B cell (primary cell): ENCODE data around the gene L2HGDH. TPM values are rescaled to one million over a fixed set of nuclear protein-coding genes. Genes with fewer than 3 reads are reported as not detected.

Experiments
- ATAC-seq: fragments of 200-7000 bp; cut with Tn5 transposase; one replicate; pipeline ENCODE4 v1.10.0; 2021; ENCODE audit warnings: low read depth, mild to moderate bottlenecking, moderate number of reproducible peaks, moderate library complexity
- CTCF ChIA-PET: fragments of 350-600 bp; sonication (Branson Sonifier 250); formaldehyde crosslinking; loops from one replicate; lab custom pipeline; 2021; ENCODE audit warnings: antibody characterized with exemption, inconsistent platforms; lab: Charles Lee
- POLR2A ChIA-PET: fragments of 350-600 bp; sonication (Branson Sonifier 250); formaldehyde crosslinking; loops from one replicate; lab custom pipeline; 2021; ENCODE audit warnings: antibody characterized with exemption; lab: Charles Lee
- DNase-seq: peaks from one replicate; pipeline ENCODE4 v3.0.0; 2013
- H2AFZ ChIP-seq: 2 replicates; pipeline ENCODE4 v1.6.1; 2012; ENCODE audit warnings: mild to moderate bottlenecking, low read depth, low read length; ENCODE audit not compliant: insufficient read depth, poor library complexity, severe bottlenecking
- H3K27ac ChIP-seq, 2 donors: 1 replicate in 1 of 2; 2 replicates in 1 of 2; pipeline ENCODE4 v1.5.1; 2012 to 2013; ENCODE audit warnings: low read length in 2 of 2, mild to moderate bottlenecking in 2 of 2, moderate library complexity in 1 of 2
- H3K27me3 ChIP-seq, 4 experiments: fragments of 200-600 bp in 1 of 4; sonication (generic) in 1 of 4; replicated peaks in 1 of 4; 1 replicate in 2 of 4; 2 replicates in 2 of 4; pipeline versions ENCODE4 v1.6.1 to v1.7.0; 2013 to 2016; ENCODE audit warnings: low read length in 3 of 4, mild to moderate bottlenecking in 2 of 4, mixed read lengths in 1 of 4, moderate library complexity in 1 of 4; ENCODE audit not compliant: insufficient read depth in 4 of 4, control insufficient read depth in 3 of 4; ENCODE audit errors: control extremely low read depth in 1 of 4
- H3K36me3 ChIP-seq, 2 experiments: replicated peaks in 1 of 2; 1 replicate in 1 of 2; 2 replicates in 1 of 2; pipeline versions ENCODE4 v1.6.1 to v1.7.1; 2013; ENCODE audit warnings: low read length in 1 of 2; ENCODE audit not compliant: insufficient read depth in 2 of 2, control insufficient read depth in 1 of 2; ENCODE audit errors: control extremely low read depth in 1 of 2, extremely low read depth in 1 of 2
- H3K4me1 ChIP-seq, 2 donors: fragments of 200-600 bp in 1 of 2; sonication (generic) in 1 of 2; 1 replicate in 1 of 2; 2 replicates in 1 of 2; pipeline versions ENCODE4 v1.5.1 to v1.6.1; 2013 to 2017; ENCODE audit warnings: low read length in 2 of 2; ENCODE audit not compliant: control insufficient read depth in 2 of 2, insufficient read depth in 2 of 2
- H3K4me2 ChIP-seq: replicated peaks from 2 replicates; pipeline ENCODE3; 2012; ENCODE audit warnings: mild to moderate bottlenecking, low read depth, low read length; ENCODE audit not compliant: poor library complexity, severe bottlenecking
- H3K4me3 ChIP-seq, 5 experiments: fragments of 200-600 bp in 1 of 5; sonication (generic) in 1 of 5; 1 replicate in 3 of 5; 2 replicates in 2 of 5; pipeline versions ENCODE4 v1.5.1 to v1.7.0; 2011 to 2016; ENCODE audit warnings: low read length in 4 of 5, mild to moderate bottlenecking in 4 of 5, low read depth in 2 of 5, control low read depth in 1 of 5, moderate library complexity in 1 of 5; ENCODE audit not compliant: insufficient read depth in 1 of 5; ENCODE audit errors: control extremely low read depth in 1 of 5, extremely low read depth in 1 of 5
- H3K79me2 ChIP-seq: fragments of 200-600 bp; sonication (generic); one replicate; pipeline ENCODE4 v1.6.0; 2016; ENCODE audit warnings: low read length; ENCODE audit not compliant: control insufficient read depth, insufficient read depth
- H3K9ac ChIP-seq: fragments of 200-600 bp; sonication (generic); 2 replicates; pipeline ENCODE4 v1.6.1; 2017; ENCODE audit warnings: mild to moderate bottlenecking, low read length, moderate library complexity
- H3K9me3 ChIP-seq, 3 donors: one replicate each; pipeline versions ENCODE4 v1.6.1 to v1.7.1; 2013; ENCODE audit warnings: low read length in 2 of 3; ENCODE audit not compliant: control insufficient read depth in 2 of 3, insufficient read depth in 1 of 3; ENCODE audit errors: control extremely low read depth in 1 of 3
- H4K20me1 ChIP-seq: 2 replicates; pipeline ENCODE4 v1.6.0; 2012; ENCODE audit warnings: mild to moderate bottlenecking, low read length; ENCODE audit not compliant: insufficient read depth, control insufficient read depth, poor library complexity, severe bottlenecking
- H3K27ac Mint-ChIP-seq: one replicate; pipeline ENCODE4 v1.8.0; 2021; ENCODE audit warnings: mixed read lengths
- H3K27me3 Mint-ChIP-seq: one replicate; pipeline ENCODE4 v1.8.0; 2021; ENCODE audit warnings: mixed read lengths
- H3K4me1 Mint-ChIP-seq: one replicate; pipeline ENCODE4 v1.8.0; 2021; ENCODE audit warnings: mixed read lengths
- H3K4me3 Mint-ChIP-seq: one replicate; pipeline ENCODE4 v1.8.0; 2021; ENCODE audit warnings: mixed read lengths
- H3K9me3 Mint-ChIP-seq: one replicate; pipeline ENCODE4 v1.8.0; 2022; ENCODE audit warnings: mixed read lengths; ENCODE audit not compliant: insufficient read depth
- CTCF ChIP-seq: fragments of 200-600 bp; IDR thresholded peaks from one replicate; pipeline ENCODE4 v1.8.0; 2022; ENCODE audit warnings: antibody characterized with exemption, mild to moderate bottlenecking
- EZH2 ChIP-seq: IDR thresholded peaks from 2 replicates; pipeline ENCODE4 v1.6.1; 2012; ENCODE audit warnings: borderline replicate concordance, low read depth, mild to moderate bottlenecking, moderate library complexity, low read length; ENCODE audit not compliant: insufficient read depth, poor library complexity, severe bottlenecking
- WGBS: methylation state at CpG from one replicate; pipeline ENCODE4 v1.1.5; 2013; ENCODE audit warnings: missing lambda C conversion rate; ENCODE audit not compliant: insufficient coverage; 5-methylcytosine and 5-hydroxymethylcytosine counted together
- intact Hi-C: fragments of 100-400 bp; cut with micrococcal nuclease; formaldehyde crosslinking; loops from one replicate; pipeline ENCODE4 v1.10.0; 2022
- polyA plus RNA-seq: library from polyadenylated mRNA; depleted of rRNA; stranded (reverse); fragments of >200 nt; gene quantifications from 2 replicates; pipeline ENCODE4 v1.2.3, GENCODE V29; 2012
- total RNA-seq, 2 donors: library from RNA; stranded (reverse); fragments of 120-200 nt in 1 of 2; gene quantifications; 1 replicate in 1 of 2; 2 replicates in 1 of 2; pipeline versions ENCODE4 v1.2.3 to v1.2.4, GENCODE V29; 2013 to 2022

The L2HGDH gene
- total and polyA plus RNA-seq, 2 donors (not counting 1 experiment from before 2014, with no cell fraction given): 1.1 to 5.5 TPM

- Histone ChIP-seq H3K36me3 (peaks cover 9 to 22% of the 10 kb centered on the region in 2 experiments), H3K27ac (no peak overlapping the region), H3K4me2 (no peak overlapping the region), H3K9me3 (no peaks in the 10 kb centered on the region), H3K4me1 (peaks cover 11 to 12% of the 10 kb centered on the region in 2 donors), H3K79me2 (no peaks in the 10 kb centered on the region), H4K20me1 (no peaks in the 10 kb centered on the region), H3K4me3 (no peak overlapping the region), H3K27me3 (no peaks in the 10 kb centered on the region), H3K9ac (no peak overlapping the region), H2AFZ (no peak overlapping the region)
- ChIA-PET CTCF (interaction anchor here (0.9 to 1.1 kb wide), 2 partner anchors 14 to 440 kb away, joined by 3 read pairs; no protein-coding TSS in a partner anchor), POLR2A (no interaction called here)
- DNase-seq (no peak), ATAC-seq (no peak)
- no peak overlapping the region for H3K4me3 Mint-ChIP-seq
- intact Hi-C loops: no loop called here
- no peaks in the 10 kb centered on the region for H3K27me3 Mint-ChIP-seq
- TF ChIP-seq EZH2: no peak
- TF ChIP-seq CTCF: no peak
- peaks cover 16% of the 10 kb centered on the region for H3K4me1 Mint-ChIP-seq
- WGBS: 94% methylated on average over 6 of the region's 8 CpGs
- H3K9me3 Mint-ChIP-seq: no peaks in the 10 kb centered on the region
- H3K27ac Mint-ChIP-seq: no peak overlapping the region
Measured at GRCh38 chr14:50334211-50334610, 22.2 kb upstream of the L2HGDH start.

GRCh38 chr14:50333014-50333509 lies 21.0 kb upstream of the L2HGDH start:
- DNase-seq: no peak
- ATAC-seq: no peak
- Histone ChIP-seq H4K20me1 (no peaks in the 10 kb centered on the region), H3K27ac (no peak overlapping the region), H3K36me3 (peaks cover 12 to 25% of the 10 kb centered on the region in 2 experiments), H3K4me2 (no peak overlapping the region), H3K4me1 (peaks cover 11 to 12% of the 10 kb centered on the region in 2 donors), H3K27me3 (no peaks in the 10 kb centered on the region), H3K9me3 (no peaks in the 10 kb centered on the region), H3K4me3 (no peak overlapping the region), H3K9ac (no peak overlapping the region), H3K79me2 (no peaks in the 10 kb centered on the region), H2AFZ (no peak overlapping the region)
- CTCF ChIA-PET: interaction anchor here (1.1 kb wide), 1 partner anchor 12 kb away, joined by 3 read pairs; no protein-coding TSS in a partner anchor
- Mint-ChIP-seq H3K4me3 (no peak overlapping the region), H3K4me1 (peaks cover 16% of the 10 kb centered on the region), H3K9me3 (no peaks in the 10 kb centered on the region), H3K27me3 (no peaks in the 10 kb centered on the region), H3K27ac (no peak overlapping the region)
- intact Hi-C loops: no loop called here
- POLR2A ChIA-PET: no interaction called here
- TF ChIP-seq EZH2: no peak
- TF ChIP-seq CTCF: no peak
- 63% methylated on average over 2 of the region's 3 CpGs for WGBS
